Stimulated activated CD4-positive, alpha-beta T cell treated with anti-CD3 and anti-CD28 coated beads, Interleukin-4, amount 100 ng/mL, for 48 hours (primary cell): ENCODE measurements around the gene ASGR2.

Experiments
- DNase-seq, 2 donors: peaks; one replicate each; pipeline ENCODE4 v3.0.0-alpha.2; 2020; ENCODE audit warnings: low read depth in 2 of 2

Gene ASGR2

DNA sequence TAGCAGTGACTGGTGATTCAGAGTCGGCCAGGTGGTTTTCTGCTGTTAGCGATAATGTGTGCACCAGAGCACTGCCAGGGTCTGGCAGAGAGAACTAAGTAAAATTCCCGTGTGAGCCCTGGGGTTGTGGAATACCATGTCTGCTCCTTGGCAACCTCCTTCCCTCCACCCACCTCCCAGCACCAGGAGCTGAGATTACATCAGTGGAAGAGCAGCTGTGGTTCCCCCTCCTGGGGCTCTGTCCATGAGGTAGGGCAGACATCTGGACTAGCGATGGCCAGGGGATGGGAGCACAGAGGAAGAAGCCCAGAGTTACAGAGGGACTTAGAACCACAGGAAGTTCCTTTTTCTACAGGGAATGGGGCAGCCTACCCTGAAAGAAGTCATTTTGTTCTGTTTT, 50.4 kb downstream of the ASGR2 start:
- no peak for DNase-seq

DNA sequence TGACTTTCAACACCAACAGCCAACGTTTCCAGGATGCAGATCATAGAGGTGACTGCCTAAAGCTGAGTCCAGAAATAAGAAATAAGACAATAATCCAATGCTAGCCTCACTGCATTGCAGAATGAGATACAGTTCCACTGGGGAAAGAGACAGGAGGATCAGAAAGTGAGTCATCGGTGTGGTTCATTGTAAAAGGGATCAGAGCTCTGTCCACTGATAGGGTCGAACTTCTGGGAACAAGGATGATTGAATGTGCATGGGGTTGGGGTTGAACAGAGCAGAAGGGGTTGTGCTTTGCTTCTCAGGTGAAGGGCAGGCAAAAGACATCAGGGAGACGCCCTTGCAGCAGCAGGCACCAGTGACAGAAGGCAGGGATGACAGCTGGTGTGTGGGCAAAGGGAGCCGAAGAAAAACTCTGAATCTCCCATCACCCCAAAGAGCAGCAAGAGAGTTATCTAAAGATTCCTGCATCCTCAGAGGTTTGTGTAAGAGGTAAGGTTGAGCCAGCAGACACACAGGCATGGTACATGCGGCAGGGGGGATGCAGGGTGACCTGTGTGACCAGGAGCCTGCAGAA, 51.0 kb downstream of the ASGR2 start:
- DNase-seq: no peak

DNA sequence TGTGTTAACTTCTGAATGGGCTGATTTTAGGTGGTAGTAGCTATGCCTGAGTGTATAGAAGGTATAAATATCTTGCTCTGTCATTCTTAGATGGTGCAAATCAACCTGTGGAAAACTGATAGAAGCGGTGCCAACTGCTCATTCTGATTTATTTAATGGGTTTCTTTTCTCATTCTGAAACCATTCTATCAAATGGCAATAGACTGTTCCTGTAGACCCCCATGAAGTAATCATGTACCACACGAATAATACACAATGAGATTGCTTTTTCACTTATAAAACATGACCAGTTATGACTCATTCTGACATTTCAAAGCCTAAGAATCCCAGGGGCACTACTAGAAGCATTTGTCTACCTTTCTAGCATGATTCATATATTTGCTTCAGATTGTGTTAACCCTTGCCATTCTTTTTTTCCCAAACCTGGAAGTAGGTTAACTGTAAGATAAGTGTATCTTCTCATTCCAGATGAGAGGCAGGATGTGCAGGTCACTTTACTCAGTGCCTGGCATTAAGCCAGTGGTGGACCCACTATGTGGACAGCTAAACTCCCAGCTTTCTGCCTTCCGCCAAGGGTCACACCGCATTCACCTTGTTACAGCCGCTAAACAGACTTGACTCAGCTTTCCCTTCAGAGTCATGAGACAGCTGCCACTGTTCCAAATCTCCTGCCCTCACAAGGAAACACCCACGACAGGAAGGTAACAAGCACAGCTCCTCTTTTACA, 54.3 kb downstream of the ASGR2 start:
- peak; percentile 37 to 38 for DNase-seq

DNA sequence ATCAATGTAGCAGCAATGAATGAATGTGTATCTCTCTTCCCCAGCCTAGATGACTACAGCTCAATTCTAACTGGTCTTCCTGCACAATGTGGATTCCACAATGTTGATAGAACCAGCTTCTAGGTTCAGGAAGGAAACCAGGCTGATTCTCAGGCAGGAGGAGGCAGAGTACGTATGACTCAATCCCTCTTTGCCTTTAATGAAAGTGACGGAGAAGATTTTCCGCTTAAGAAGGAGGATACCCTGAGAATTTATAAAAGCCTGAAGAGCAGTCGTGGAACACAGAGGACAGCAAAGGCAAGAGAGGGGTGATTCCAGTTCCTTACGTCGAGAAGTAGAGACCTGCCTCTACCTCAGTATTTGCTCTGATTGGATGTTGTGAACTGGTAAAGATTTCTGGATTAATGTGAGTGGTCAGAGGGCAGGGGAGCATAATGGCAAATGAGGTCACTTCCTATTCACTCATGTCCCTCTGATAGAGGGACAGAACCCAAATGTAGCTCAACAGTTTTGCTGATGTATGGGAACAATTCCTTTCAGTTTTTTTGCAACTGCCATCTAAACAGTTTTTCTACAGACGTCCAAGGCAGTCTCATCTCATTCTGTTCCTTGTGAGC, 55.7 kb downstream of the ASGR2 start:
- no peak for DNase-seq

DNA sequence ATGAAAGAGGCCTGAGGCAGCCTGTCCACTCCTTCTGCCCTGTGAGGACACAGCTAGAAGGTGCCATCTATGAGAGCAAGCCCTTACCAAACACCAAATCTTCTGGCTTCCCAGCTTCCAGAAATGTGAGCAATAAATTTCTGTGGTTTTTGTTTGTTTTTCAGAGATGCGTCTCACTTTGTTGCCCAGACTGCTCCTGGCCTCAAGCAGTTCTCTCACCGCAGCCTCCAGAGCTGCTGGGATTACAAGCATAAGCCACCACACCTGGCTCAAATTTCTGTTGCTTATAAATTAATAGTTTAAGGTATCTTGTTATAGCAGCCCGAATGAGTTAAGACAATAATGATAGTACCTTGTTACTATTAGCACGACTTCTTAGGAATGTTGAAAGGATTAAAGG, 58.2 kb downstream of the ASGR2 start:
- no peak for DNase-seq
